GM21381 (cell line): ENCODE data around the gene JAK1.

Source experiments
- ATAC-seq: cut with Tn5 transposase; IDR thresholded peaks from one replicate; pipeline ENCODE4 v1.9.1; 2021; ENCODE audit warnings: mild to moderate bottlenecking, moderate library complexity; ENCODE audit not compliant: unreplicated experiment

The JAK1 gene

DNA sequence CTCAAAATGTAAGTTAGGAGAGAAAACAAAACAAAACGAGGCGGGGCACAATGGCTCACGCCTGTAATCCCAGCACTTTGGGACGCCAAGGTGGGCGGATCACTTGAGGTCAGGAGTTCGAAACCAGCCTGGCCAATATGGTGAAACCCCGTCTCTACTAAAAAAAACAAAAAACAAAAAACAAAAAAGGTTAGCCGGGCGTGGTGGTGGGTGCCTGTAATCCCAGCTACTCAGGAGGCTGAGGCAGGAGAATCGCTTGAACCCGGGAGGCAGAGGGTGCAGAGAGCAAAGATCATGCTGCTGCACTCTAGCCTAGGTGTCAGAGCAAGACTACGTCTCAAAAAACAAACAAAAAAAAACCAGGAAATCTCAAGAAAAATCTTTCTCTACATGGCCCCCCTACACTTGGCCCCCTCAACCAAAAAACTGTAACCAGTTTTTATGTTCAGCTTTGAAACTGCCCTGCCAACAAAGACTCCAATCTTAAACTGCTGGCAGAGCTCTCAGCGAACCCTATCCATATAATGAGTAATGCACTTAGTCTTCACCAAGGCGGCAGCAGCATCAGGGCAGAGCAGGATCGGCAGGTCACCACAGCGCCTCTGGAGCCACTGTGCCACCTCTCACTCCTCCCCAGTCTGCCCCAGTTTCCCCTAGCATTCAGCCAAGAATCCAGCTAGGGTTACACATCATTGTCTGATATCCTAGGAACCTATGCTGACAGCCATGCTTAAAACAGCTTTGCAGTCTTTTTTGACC is 71.7 kb downstream of the JAK1 start:
- no peak for ATAC-seq

GRCh38 chr1:64893921-64894320 is 72.4 kb downstream of the JAK1 start:
- ATAC-seq, result no peak

- peak; percentile 33 for ATAC-seq
Measured at GRCh38 chr1:64892576-64893573, 73.5 kb downstream of the JAK1 start.

GRCh38 chr1:64891448-64891825 is 74.9 kb downstream of the JAK1 start:
- ATAC-seq, result no peak

GRCh38 chr1:64890699-64891447 is 75.5 kb downstream of the JAK1 start:
- no peak for ATAC-seq

GRCh38 chr1:64887689-64888217 is 78.6 kb downstream of the JAK1 start:
- ATAC-seq, result no peak

DNA sequence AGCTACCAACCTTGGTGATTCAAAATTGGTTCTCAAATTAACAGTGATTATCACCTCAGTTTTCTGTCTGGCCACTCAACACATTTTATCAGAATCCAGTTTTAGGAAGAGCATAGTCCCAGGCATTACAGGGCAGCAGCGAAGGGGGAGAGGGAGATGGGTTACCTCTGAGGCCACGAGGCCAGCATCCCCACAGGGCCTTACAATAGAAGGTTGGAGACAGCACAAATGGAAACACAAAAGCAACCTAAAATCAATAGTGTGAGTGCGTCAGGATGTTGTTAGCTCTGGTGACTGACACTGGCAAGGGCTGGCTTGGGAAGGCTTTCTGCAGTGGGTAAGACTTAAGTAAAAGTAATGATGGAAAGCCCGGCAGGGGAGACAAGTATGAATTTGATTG is 79.5 kb downstream of the JAK1 start:
- ATAC-seq, result no peak

DNA sequence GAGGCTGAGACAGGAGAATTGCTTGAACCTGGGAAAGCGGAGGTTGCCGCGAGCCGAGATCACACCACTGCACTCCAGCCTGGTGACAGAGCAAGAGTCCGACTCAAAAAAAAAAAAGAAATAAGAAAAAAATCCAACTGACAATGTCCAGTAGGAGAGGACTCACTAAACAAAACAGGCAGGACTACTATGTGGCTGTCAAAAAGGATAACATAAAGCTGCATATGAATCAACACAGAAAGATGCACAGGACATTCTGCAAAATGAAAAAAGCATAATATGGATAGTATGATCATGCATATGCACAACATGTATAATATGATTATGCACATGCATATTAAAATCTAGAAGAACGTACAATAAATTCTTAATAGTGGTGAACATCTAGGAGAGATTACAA is 80.7 kb downstream of the JAK1 start:
- no peak for ATAC-seq

GRCh38 chr1:64884261-64885040 is 81.9 kb downstream of the JAK1 start:
- no peak for ATAC-seq

DNA sequence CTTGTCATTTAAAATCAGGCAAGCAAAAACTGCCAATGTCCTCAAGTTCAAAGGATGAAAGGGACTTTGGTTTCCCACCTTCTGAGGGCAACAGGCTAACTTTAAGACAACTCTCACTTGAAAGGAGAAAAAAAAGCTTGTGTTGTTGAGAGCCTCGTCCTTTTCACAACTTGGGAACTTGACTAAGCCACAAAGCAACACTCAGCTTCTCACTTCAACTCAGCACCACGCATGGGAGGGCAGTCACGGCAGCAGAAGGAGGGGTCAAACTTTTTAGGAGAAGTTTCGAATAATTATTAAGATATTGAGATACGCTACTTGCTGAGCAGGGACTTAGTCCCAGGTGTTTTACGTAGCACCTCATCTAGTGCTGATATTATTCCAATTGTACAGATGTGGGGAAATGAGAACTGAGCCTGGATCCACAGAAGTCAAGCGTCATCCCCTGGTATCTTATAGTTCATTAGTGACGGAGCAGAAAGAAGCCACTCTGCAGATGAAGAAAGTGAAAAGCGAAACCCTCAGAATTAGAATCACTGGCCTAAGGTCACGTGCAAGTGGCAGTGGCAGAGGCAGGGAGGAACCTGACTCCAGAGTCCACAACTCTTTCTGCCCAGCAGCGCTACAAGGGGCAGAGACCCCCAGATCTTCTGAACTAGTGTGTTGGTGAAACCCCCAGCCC is 83.6 kb downstream of the JAK1 start:
- ATAC-seq, result peak; percentile 95

GRCh38 chr1:64881281-64881680 is 85.1 kb downstream of the JAK1 start:
- ATAC-seq, result no peak

DNA sequence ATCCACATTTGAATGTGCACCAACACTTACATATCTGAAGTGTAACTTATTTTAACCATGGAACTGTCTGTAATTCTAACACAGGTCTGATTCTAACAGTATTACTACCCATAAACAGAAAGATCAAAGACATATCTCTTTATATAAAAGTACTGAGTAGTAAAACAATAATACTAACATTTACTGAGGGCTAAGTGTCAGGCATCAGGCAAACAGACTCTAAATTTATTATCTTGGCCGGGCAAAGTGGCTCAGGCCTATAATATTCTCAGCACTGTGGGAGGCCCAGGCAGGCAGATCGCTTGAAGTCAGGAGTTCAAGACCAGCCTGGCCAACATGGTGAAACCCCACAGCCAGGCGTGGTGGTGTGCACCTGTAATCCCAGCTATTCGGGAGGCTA is 85.9 kb downstream of the JAK1 start:
- no peak for ATAC-seq

GRCh38 chr1:64878931-64879611 is 87.3 kb downstream of the JAK1 start:
- no peak for ATAC-seq

DNA sequence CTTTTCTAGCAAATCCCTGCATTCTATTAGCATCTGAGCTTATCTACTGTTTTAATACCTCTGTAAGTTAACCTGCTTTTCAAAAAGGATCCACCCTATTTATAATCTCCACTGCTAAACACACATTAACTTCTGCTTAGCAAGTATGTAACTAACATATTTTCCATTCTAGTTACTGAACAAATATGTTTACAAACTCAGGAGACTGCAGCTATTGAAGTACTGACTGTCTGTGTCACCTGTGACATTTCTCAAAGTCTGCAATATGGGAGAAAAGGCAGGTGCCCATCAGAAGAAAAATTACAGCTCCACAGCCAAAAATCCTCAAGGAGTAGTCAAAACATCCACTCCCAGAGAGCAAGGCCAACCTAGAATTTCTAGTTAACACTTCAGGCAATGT is 88.3 kb downstream of the JAK1 start:
- ATAC-seq, result no peak

DNA sequence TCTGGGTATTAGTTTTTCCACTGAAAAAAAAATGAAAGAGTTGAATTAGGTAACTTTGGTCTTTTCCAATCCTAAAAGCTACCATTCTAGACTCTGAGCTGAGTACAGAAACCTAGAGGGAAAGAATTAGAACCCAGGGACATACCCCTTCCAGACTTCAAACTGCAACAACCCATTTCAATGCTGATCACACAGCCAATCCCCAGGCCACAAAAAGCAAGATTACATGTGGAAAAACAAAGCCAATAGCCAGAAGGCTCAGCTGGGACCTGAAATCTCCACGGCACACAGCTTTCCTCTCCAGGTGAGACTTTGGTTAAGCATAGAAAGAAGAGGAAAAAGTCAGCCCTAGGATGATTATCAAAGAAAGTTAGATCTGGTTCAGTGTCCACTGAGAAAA is 88.8 kb downstream of the JAK1 start:
- ATAC-seq, result no peak

DNA sequence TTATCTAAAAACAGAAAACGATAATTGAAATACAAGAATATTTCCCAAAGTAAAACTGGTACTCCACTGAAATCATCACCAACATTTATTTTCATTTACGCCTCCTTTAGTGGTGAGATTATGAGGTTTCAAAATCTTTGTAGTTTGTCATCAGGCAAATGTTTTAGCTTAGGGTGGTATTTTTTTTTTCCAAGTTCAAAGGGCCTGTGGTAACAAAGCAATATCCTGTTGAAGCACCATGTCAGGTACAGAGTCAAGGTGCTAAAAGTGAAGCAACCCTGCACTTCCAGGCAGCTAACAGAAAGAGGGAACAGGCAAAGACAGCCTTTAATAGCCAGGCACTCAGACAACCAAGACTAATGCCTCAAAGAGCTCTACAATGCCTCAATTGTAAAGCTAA is 89.2 kb downstream of the JAK1 start:
- ATAC-seq, result no peak

- no peak for ATAC-seq
Measured at GRCh38 chr1:64875606-64876005, 90.7 kb downstream of the JAK1 start.

DNA sequence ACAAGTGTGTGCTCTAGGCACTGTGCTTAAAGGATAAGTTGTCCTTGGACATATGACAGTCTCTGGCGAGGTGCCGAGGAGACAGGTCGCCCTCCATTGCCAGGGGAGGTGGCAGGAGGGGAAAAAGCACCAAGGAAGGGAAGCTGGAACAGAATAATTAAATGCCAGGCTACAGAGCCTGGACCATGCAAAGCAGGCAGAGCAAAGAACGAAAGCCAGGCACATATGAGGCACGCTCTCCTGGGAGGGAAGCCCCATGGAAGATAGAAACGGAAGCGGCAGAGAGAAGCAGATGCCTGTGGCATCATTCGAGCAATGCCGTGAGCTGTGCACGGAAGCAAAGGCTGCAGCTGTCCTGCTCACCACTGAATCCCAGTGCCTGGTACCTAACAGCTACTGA is 91.2 kb downstream of the JAK1 start:
- ATAC-seq, result no peak

GRCh38 chr1:64874666-64875065 is 91.7 kb downstream of the JAK1 start:
- ATAC-seq, result no peak
